ENCODE measurements around the gene MSMB.
"Not testable (repeated sequence)": the region's sequence is repeated elsewhere in the genome, so short reads cannot be mapped to it uniquely, and the experiment has no call there.

DNA sequence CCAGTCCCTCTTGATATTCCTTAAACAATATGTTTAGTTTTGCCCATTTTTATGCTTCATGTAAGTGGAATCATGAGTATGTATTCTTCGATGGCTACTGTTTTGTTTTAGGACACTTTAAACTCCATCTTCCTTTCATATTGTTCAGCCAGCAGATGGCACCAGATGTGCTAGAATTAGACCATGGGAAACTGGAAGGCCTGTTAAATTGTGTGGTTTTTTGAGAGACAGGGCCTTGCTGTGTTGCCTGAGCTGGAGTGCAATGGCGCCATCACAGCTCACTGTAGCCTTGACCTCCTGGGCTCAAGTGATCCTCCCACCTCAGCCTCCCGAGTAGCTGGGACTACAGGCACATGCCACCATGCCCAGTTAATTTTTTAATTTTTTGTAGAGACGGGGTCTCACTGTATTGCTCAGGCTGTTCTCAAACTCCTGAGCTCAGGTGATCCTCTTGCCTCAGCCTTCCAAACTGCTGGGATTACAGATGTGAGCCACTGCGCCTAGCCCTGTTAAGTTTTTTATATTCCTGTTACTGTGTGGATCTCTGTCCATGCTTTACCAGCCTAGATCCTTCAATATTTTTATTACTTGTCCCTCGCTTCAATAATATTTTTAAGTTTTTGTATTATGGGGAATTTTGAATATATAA is 62.4 kb downstream of the MSMB start:
- TF ChIP-seq, protein P1, sequence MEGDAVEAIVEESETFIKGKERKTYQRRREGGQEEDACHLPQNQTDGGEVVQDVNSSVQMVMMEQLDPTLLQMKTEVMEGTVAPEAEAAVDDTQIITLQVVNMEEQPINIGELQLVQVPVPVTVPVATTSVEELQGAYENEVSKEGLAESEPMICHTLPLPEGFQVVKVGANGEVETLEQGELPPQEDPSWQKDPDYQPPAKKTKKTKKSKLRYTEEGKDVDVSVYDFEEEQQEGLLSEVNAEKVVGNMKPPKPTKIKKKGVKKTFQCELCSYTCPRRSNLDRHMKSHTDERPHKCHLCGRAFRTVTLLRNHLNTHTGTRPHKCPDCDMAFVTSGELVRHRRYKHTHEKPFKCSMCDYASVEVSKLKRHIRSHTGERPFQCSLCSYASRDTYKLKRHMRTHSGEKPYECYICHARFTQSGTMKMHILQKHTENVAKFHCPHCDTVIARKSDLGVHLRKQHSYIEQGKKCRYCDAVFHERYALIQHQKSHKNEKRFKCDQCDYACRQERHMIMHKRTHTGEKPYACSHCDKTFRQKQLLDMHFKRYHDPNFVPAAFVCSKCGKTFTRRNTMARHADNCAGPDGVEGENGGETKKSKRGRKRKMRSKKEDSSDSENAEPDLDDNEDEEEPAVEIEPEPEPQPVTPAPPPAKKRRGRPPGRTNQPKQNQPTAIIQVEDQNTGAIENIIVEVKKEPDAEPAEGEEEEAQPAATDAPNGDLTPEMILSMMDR (IDR thresholded peaks at IDR 0.05) = not testable (repeated sequence)
- TF ChIP-seq POLR2A, EP300, POLR2AphosphoS5 (IDR thresholded peaks at IDR 0.05): not testable (repeated sequence)

All from suprapubic skin (tissue), 4 donors.